ENCODE measurements around the gene ABCC8.

The ABCC8 gene
- 0 reads per million in 2 experiments for total RNA-seq

DNA sequence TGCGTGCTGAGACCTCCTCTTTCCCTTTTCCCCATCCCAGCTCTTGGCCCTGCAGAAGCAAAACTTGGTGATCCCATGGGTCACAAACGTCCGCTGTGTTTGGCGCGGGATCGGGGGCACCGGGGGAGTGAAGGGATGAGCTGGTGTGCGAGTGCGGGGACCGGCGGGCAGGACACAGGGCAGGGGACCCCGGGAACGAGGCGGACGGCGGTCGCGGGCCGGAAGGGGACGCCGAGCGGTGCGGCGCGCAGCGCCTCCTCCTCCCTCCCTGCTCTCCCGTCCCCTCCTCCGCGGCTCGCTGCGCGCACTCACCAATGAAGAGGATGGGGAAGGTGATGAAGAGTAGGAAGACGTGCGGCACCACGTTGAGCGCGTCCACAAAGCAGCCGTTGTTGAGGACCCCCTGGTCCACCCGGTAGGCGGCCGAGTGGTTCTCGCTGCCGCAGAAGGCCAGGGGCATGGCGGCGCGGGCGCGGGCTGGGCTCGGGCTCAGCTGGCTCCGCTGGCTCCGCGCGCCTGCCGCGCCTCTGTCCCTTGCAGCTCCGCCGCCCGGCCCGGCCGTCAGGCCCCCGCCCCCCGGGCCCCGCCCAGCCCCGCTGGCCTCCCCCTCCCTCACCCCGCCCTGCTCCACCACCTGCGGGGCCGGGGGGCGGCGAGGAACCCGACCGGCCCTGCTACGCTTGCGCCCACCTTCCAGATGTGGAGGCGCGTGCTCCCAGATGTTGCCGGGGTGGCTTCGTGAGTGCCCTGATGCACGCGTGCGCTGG, at the start of gene ABCC8:
ABCC8 (minus strand) TSS at position 529 of the 767 bp plus-strand sequence; CDS start at position 460, 69 bp downstream.
- DNase-seq (ENCODE audit: low read depth) = no peak

DNA sequence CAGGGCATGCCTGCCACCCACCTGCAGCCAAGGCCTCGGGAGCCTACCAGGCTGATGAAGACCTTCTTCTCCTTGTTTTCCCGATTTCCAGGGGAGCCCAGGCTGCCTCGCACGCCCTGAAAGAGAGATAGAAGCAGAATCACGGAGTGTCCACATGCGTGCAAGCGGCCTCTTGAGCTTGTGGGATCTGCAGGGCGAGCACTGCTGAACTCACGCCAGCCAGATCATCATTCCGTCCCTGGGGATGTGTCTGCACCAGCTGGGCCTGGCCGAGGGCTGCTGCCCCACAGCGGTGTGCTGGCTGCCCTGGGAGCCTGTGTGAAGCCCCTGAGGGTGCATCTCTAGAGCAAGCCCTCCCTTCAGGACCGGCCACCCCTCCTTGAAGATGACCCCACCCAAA, 49.7 kb upstream of the ABCC8 start:
- no peak for DNase-seq (ENCODE audit: low read depth)

DNA sequence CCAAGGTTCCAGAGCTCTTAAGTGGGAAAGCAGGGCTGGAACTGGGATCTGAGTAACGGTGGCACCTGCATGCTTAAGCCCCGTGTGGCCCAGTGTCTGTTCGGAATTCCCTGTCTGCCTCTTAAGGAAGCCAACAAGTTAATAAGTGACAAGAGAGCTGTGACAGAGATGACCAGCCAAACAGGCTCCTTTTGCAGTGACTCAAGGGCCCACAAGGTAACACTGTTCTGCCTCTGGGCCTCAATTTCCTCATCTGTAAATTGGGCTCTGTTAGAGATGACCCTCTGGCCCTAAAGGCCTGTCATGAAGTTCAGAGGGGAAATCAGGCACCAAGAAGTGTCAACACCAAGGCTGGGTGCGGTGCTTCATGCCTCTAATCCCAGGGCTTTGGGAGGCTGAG, 48.9 kb upstream of the ABCC8 start:
- DNase-seq (ENCODE audit: low read depth) = no peak

DNA sequence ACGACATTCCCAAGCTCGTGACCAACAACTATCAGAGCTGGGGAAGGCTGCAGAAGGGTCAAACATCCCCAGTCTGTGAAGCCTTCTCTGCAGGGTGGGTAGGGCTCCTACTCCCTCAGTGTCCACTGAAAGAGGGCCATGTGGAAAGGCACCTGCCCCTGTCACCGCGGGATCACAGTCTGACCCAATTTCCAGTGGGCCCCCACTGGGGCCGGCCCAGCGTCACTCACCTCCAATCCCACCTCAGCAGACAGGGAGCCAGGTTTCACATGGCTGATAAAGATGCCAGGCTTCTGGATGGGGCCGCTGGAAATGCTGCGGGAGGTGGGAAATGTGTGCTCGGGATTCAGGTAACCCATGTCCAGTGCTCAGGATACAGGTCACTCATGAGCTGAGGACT, 47.6 kb upstream of the ABCC8 start:
- no peak for DNase-seq (ENCODE audit: low read depth)

DNA sequence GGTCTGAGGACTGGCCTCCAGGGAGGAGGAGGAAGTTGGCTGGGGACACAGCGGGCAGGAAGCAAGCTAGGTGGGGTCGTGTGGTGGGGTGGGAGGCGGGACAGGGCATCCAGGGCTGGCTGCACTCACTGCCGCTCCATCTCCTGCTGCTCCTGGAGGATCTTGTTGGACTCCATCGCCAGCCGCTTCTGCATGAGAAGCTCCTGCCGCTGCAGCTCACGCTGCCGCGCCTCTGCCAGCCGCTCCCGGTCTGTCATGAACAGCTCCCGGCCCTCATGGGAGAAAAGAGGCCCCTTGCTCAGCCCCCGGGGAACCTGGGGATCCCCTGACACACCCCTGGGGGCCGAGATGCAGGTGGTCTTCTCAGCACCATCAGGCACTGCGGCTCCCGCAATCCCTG, 46.0 kb upstream of the ABCC8 start:
- DNase-seq (ENCODE audit: low read depth) = no peak

DNA sequence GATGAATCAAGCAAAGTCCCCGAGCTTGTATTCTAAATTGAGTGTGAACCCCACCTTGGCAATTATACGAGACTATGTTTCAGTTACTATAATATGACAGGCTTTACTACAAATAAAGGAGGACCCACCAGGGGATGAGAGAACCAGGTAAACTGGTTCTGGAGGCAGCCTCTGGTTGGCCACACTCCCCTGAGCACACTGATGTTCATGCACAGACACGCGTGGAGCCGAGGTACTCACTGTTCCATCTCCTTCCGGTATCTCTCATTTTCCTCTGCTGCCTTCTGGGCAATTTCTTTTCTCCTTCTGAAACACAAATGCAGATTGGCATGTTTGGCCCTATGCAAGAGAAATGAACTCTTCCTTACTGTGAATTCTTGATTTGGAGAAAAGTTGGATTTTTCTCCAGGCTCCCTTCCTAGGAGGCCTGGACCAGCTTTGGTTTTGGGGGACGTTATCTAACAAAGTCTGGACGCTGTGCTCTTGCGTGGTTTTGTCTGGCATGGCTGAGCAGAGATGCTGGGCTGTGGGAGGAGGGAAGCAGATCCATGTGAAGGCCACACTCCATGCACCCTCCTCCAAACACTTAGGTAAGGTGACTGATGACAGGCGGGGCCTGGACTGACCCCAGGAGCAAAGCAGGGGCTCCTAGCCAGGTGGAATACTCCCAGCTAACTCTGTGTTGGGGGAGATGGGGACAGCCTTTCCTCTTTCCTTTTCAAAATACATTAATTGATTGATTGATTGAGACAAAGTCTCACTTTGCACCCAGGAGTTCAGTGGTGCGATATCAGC, 44.7 kb upstream of the ABCC8 start:
- DNase-seq (ENCODE audit: low read depth) = no peak

DNA sequence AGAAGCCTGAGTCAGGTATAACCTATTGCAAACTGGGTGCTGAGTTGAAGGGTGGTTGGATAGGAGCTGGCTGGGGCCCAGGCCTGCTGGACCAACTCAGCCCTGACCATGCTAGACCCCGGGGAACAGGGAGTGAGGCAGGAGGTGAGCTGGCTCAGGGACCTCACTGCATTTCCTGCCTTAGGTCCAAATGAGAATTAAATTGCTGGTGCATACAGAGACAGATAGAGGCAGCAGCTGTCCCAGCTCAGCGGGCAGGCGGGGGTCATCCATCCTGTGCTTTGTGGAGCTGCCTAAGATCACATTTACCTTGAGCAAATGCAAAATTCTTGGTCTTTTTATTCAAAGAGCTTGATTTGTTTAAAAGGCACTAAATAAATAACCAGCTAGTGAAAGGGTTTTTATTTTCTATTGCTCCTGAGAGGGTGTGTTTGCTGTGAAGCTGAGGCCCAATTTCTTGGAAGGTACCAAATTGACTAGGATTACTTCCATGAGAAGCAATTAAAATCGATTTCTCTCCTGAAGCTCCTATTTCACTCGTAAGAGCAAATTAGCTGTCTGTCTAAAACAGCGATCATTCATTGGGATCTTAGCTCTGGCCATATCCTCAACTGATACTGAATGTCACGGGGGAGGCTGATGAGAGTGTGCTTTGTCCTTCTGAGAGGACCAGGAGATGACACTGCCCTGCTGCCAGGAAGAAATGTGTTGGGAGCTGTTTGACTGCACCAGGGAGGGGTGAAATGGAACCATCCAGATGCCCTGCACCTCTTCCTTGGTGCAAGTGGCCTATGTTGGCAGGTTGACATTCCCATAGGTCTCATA, 42.6 kb upstream of the ABCC8 start:
- no peak for DNase-seq (ENCODE audit: low read depth)

DNA sequence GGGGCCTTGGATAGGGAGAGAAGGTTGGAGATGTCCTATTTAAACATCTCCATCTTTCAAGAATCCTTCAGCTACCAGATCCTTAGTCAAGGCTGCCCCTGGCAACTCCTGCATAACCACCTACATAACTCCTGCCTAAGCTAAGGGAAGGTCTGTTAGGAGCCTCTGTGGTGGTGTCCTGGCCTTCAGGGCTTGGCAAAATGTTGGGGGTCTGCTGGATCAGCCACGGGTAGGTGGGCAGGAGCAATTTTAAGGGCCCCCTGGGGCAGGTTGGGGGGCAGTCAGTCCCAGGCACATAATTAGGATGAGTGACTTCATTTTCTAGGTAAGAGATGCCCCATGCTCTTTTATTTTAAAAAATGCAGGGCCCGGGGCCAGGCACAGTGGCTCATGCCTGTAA, 41.7 kb upstream of the ABCC8 start:
- no peak for DNase-seq (ENCODE audit: low read depth)

DNA sequence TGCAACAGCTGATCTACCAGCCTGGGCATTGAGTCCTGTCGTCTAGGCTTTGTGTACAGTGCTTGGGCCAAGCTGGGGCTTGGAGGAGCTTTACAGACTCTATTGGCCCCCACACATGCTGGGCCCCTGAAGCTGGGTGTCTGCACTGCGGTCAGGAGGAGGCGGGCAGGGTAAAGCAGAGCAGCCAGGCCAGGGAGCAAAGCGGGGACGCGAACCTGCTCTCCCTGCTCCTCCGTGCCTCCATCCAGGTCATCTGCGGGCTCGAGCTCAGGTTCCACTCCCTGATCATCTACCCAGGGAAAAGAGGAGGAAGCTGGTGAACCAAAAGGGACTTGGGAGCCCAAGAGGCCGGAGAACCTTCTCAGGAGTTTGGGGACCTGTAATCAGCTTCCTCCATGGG, 40.5 kb upstream of the ABCC8 start:
- no peak for DNase-seq (ENCODE audit: low read depth)

DNA sequence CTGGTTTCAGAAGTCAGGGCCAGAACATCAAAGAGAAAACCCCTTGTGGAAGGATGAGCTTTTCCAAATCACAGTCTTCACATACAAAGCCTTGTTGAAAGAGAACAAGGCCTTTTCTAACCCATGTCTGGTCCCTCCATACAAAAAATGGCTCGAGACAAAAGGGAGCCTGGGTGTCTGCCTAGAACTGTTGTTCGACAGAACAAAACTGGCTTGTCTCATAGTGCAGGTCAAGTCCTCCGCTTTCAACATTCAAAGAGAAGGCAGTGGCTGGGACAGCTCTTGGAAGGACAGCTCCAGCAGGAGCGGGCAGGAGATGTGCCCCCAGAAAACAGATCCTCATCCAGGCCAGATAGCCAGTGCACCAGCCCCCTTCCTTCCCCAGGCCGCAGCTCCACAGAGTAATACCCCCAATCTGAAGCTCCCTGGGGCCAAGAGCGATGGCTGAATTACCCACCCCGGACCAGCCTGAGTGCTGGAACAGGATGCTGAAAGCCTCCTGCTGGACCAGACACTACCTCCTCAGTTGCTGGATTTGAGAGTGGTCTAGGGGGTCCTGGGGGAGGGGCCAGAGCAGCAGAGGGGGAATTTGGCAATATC, 40.0 kb upstream of the ABCC8 start:
- no peak for DNase-seq (ENCODE audit: low read depth)

DNA sequence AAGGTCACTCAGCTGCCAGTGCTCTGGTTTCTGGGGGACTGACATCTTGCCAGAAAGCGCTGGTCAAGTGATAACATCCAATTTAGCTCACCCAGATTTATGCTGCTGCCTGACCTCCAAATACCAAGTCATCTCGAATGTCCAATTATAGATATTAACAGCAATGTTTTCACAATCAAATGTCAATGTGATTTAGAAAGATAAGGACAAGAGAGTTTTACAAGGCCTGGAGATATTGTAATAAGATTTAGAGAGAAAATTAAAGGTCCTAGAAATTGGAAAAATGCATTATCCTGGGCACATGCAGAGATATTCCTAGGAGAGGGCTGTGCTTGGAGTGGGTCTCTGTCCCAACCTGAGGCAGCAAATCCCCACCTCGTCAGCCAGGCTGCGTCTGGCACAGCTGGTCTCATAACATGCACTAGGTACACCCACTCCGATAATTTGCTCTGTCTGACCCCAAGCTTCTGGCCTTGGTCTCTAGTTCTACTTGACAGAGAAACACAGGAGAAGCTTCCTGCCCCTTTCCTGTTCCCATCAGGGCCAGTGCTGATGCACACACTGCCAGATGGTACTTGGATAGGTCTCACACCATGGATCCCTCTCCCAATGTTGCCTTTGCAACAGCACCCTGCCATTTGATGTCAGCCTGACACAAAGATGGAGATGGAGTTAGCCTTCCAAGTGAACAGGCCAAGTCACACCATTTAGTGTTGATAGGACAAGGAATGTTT, 39.0 kb upstream of the ABCC8 start:
- DNase-seq (ENCODE audit: low read depth) = no peak

DNA sequence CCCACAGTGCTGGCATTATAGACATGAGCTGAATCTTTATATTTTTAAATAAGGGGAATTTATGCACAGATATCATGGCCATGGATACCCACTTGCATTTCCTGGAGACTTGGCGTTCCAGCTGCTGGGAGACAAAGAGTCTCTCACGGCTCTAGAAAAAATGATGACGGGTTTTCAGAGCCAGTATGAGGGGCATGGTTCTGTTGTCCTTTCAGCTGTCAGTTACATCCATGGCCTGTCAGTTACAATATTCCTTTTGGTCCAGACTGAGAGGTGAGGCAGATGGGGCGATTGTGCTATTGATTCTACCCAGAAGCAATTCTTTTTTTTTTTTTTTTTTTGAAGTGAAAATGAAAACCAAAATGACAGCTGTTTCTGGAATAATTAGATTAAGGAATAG, 37.8 kb upstream of the ABCC8 start:
- no peak for DNase-seq (ENCODE audit: low read depth)

DNA sequence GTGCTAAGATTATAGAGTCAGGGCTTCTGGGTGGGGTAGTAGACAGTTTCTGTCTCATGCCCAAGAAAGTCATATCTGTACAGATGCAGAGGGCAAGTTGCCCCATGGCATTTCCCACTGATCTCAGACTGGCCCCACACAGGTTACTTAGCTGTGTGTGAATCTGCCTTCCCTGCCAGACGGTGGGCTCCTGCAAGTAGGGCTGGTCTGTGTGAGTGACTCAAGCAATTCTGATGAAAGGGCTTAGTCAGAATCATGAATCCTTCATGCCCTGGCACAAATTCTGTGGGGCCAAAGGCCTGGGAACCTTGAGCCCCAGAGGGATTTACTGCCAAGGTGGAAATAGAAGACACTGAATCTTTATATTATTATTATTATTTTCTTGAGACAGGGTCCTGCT, 37.2 kb upstream of the ABCC8 start:
- no peak for DNase-seq (ENCODE audit: low read depth)

DNA sequence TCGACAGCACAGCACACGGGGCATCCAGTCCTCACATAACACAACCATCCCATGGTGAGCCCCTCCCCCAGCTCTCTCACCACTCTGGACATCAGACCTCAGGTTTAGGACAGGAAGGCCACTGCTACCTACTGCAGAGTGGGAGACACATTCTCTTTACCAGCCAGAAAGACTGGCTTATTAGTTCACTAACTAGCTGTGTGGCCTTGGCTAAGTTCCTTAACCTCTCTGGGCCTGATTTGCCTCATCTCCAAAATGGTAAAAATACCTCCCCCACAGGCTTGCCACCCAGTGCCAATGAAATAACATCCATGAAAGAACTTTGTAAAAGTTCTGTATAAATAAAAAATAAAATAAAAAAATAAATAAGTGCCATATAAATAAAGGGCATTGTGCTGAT, 35.5 kb upstream of the ABCC8 start:
- no peak for DNase-seq (ENCODE audit: low read depth)

DNA sequence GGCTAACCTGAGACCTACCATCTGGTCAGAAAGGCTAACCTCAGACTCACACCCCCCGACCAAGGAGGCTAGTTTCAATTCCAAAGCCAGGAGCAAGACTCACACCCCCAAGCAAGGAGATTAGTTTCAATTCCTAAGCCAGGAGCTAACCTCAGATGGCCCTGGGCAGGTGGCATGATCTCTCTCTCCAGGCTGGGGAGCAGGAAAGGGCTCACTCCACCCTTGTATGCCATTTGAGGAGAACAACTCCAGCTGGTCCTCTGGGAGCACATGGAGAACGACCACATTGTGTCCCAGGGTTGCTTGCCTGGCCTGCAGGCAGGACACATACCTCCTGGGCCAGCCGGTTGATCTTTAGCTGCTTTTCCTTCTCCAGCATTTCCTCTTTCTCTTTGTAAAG, 34.9 kb upstream of the ABCC8 start:
- DNase-seq (ENCODE audit: low read depth) = no peak

DNA sequence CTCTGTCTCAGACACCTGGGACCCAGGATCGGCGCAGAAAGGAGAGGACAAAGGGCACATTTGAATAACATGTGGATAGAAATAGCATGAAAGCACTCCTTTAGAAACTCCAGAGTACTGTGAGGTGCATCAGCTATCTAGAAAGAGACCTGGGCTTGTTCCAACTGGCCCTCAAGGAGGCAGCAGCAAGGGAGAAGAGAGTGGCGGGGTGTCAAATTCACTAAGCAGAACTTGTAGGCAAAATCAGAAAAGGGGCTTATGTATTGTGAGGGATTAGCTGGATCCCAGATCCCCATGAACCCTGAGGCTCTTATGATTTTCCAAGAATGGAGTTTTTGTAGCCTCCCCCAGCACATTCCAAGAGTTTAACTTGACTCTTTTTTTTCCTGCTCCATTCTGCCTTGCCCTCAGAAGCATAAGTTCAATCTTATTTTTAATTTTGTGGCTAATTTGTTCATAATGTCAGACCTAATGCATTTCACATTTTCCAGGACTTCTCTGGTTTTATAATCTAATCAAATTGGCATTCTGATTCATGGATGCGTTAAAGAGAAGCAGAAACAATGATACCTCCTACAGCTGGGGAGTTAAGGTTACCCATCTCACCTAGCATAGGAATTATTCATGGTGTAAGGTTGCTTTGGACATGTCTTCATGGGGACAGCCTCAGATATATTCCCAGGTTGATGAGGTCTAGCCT, 34.0 kb upstream of the ABCC8 start:
- DNase-seq (ENCODE audit: low read depth) = no peak

DNA sequence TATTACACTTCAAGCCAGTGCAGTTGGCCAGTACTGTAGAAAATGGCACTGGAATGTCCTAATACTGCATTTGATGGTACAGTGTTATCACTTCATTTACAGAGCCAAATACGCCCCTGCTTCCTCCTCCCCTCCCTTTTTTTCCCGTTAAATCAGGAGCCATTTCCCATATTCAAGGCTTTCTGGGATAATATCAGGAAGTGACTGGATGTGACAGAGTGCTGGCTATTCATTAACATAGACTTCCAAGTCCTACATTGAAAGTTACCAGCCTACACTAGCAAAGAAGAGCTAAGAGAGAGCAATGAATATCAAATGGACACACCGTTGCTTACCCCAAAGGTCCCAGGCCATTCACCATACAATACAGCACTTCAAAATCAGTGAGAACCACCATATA, 32.1 kb upstream of the ABCC8 start:
- no peak for DNase-seq (ENCODE audit: low read depth)

DNA sequence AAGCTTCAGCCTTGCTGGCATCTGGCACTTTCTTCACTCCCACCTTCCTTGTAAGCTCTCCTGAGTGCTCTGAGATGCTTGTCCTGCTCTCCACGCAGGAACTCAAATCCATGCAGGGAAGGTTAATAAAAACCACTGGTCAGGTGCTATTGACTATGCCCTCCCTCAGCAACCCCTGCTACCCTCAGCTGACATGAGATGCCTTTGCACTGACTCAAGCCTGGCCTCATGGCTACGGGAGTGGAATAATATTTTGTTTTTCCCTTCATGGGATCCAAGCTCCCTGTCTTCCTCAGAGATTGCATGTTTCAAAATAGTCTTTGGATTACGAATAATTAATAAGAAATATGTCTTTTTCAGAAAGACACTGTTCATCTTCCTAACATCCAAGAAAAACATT, 31.7 kb upstream of the ABCC8 start:
- no peak for DNase-seq (ENCODE audit: low read depth)

DNA sequence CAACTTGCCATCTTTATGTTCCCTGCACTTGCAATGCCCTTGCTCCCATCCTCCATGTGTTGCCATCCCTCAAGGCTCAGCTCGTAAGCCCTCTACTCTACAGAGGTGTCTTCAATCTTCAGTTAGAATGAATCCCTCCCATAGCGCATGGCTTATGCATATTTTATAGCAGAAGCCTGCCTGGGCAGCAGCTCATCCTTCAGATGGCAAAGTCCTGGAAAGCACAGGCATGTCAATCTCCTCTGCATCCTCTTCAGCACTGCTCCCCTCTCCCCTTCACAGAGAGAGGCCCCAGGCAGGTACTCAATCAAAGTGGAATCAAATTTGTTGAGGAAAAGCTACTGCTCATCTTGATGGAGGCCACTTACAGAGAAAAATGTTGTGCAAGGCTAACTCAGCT, 31.1 kb upstream of the ABCC8 start:
- DNase-seq (ENCODE audit: low read depth) = no peak

DNA sequence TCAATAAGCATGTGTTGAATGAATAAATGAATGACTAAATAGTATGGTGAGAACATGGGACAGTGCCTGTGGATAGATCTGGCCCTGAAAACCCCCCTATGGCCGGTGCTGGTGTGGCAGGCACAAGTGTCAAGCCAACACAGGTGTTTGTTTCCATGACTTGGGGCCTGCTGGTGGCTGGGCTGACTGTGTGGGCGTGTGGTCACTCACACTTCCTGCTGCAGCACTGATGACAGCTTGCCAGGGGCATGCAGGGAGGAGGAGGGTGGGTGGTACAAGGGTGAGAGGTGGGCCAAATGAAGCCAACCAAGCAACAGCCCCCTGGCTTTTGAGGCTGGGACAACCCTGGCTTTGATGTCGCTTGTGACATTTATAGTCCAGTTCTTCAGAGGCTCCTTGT, 30.3 kb upstream of the ABCC8 start:
- no peak for DNase-seq (ENCODE audit: low read depth)

DNA sequence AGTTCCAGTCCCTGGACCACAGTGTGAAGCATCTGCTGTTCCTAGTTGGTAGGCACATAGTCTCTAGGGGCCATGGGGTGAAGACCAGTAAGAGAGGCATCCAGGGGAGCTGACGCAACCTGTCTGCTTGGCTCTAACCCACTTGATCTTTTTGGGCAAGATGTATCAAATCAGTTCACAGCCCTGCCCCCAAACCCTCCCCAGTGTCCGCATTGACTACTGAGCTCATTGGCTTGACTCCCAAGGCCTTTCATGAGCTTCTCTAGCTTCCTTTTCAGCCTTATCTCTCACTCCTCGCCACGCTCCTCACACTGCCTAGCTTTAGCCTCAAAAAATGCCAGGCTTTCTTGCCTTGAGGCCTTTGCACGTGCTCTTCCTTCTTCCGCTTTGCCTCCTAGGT, 29.7 kb upstream of the ABCC8 start:
- DNase-seq (ENCODE audit: low read depth) = no peak
